ENCODE data around the gene CELA2A.
"Not testable (repeated sequence)": the region's sequence is repeated elsewhere in the genome, so short reads cannot be mapped to it uniquely, and the experiment has no call there.

CELA2A gene

GRCh38 chr1:15469821-15470448 lies 13.4 kb downstream of the CELA2A start:
- not testable (repeated sequence) for DNase-seq

GRCh38 chr1:15471067-15471466 lies 14.5 kb downstream of the CELA2A start:
- DNase-seq: not testable (repeated sequence)

GRCh38 chr1:15471723-15472122 lies 15.2 kb downstream of the CELA2A start:
- not testable (repeated sequence) for DNase-seq

- no peak for DNase-seq
Observed at GRCh38 chr1:15472587-15472986, 16.1 kb downstream of the CELA2A start.

- no peak for DNase-seq
Observed at GRCh38 chr1:15475752-15476314, 19.3 kb downstream of the CELA2A start, which contains the start of gene CELA2B. CELA2B (plus strand) TSS chr1:15476104; CDS start chr1:15476126, 22 bp downstream.

- DNase-seq: no peak
Observed at GRCh38 chr1:15476927-15477326, 20.4 kb downstream of the CELA2A start.

- DNase-seq: no peak
Observed at GRCh38 chr1:15477646-15478212, 21.2 kb downstream of the CELA2A start.

- DNase-seq: no peak
Observed at GRCh38 chr1:15479654-15480347, 23.3 kb downstream of the CELA2A start.

GRCh38 chr1:15482455-15482854 lies 25.9 kb downstream of the CELA2A start:
- DNase-seq: not testable (repeated sequence)

GRCh38 chr1:15482983-15483543 lies 26.5 kb downstream of the CELA2A start:
- DNase-seq: not testable (repeated sequence)

GRCh38 chr1:15483971-15484370 lies 27.4 kb downstream of the CELA2A start:
- no peak for DNase-seq

- DNase-seq: not testable (repeated sequence)
Observed at GRCh38 chr1:15484443-15484842, 27.9 kb downstream of the CELA2A start.

- DNase-seq: no peak
Observed at GRCh38 chr1:15485636-15486035, 29.1 kb downstream of the CELA2A start.

- DNase-seq: not testable (repeated sequence)
Observed at GRCh38 chr1:15486844-15487610, 30.5 kb downstream of the CELA2A start.

GRCh38 chr1:15488371-15488770 lies 31.8 kb downstream of the CELA2A start:
- DNase-seq: no peak

- no peak for DNase-seq
Observed at GRCh38 chr1:15489052-15489736, 32.7 kb downstream of the CELA2A start.

- DNase-seq: not testable (repeated sequence)
Observed at GRCh38 chr1:15491010-15491409, 34.5 kb downstream of the CELA2A start.

GRCh38 chr1:15492596-15492995 lies 36.1 kb downstream of the CELA2A start:
- DNase-seq: no peak

GRCh38 chr1:15493869-15494390 lies 37.4 kb downstream of the CELA2A start:
- no peak for DNase-seq

- no peak for DNase-seq
Observed at GRCh38 chr1:15500184-15501178, 43.9 kb downstream of the CELA2A start.

All from GDM1 (cell line).